ENCODE results near the gene SLC18A3. TPM values are rescaled to one million over a fixed set of nuclear protein-coding genes. Genes with fewer than 3 reads are reported as not detected.

Gene SLC18A3
- total and polyA plus RNA-seq, 5 donors from 2014 or later, result not detected

DNA sequence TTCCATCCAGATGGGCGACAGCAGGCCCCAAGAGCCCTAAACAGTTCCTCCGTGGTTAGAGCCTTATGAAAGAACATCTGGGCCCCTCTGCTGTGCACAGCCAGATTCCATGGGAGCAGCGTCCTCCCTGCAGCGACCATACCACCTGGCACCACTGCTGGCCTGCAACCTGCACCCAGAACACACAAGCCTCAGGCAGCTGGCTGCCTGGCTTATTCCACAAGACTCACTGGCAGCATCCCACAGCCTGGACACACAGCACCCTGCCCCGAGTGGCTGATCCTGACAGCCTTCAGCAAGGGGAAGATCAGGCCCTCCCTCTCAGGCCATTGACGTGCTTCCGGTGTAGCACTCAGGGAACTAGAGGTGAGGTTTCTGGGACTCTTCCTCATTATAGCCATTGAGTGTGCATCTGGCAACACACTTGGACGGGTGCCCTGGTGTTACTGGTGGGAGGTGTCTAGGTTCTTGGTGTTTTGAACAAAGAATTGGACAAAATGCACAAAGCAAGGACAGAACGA lies 37.5 kb upstream of the SLC18A3 start:
- H3K36me3 Mint-ChIP-seq, result no peaks in the 10 kb centered on the region
- H3K27ac Mint-ChIP-seq, result peak overlapping the region in 1 of 3 donors; percentile 39
- Histone ChIP-seq H3K9me3 (ENCODE audit: control insufficient read depth in 2 of 2, low read length in 2 of 2) (no peaks in the 10 kb centered on the region), H3K27me3 (ENCODE audit: control insufficient read depth, insufficient read depth, low read length) (no peaks in the 10 kb centered on the region), H3K36me3 (ENCODE audit: control insufficient read depth, insufficient read depth, low read length) (no peaks in the 10 kb centered on the region), H3K4me3 (ENCODE audit: low read depth, low read length) (no peak overlapping the region), H3K27ac (ENCODE audit: insufficient read depth, low read length, poor library complexity, severe bottlenecking) (no peak overlapping the region), H3K4me1 (ENCODE audit: control insufficient read depth, insufficient read depth, low read length, poor library complexity, severe bottlenecking) (no peaks in the 10 kb centered on the region)
- H3K4me1 Mint-ChIP-seq, result no peaks in the 10 kb centered on the region
- no peak for ATAC-seq (ENCODE audit: low read depth in 2 of 2)
- H3K9me3 Mint-ChIP-seq, result peaks cover 0 to 3% (median 0%) of the 10 kb centered on the region in 7 donors
- no peak overlapping the region for H3K4me3 Mint-ChIP-seq
- H3K27me3 Mint-ChIP-seq, result peaks cover 4% of the 10 kb centered on the region
- DNase-seq, result no peak

GRCh38 chr10:49575489-49576072 lies 34.5 kb upstream of the SLC18A3 start:
- Mint-ChIP-seq H3K36me3 (no peaks in the 10 kb centered on the region), H3K4me1 (no peaks in the 10 kb centered on the region), H3K27ac (no peak overlapping the region), H3K4me3 (peak overlapping the region in 1 of 4 donors; percentile 11), H3K9me3 (no peaks in the 10 kb centered on the region), H3K27me3 (peaks cover 4% of the 10 kb centered on the region)
- H3K9me3 ChIP-seq (ENCODE audit: control insufficient read depth in 2 of 2, low read length in 2 of 2), result no peaks in the 10 kb centered on the region
- no peak overlapping the region for H3K4me3 ChIP-seq (ENCODE audit: low read depth, low read length)
- ATAC-seq (ENCODE audit: low read depth in 2 of 2) (no peak), DNase-seq (no peak)
- H3K36me3 ChIP-seq (ENCODE audit: control insufficient read depth, insufficient read depth, low read length), result no peaks in the 10 kb centered on the region
- no peaks in the 10 kb centered on the region for H3K27me3 ChIP-seq (ENCODE audit: control insufficient read depth, insufficient read depth, low read length)
- no peak overlapping the region for H3K27ac ChIP-seq (ENCODE audit: insufficient read depth, low read length, poor library complexity, severe bottlenecking)
- no peaks in the 10 kb centered on the region for H3K4me1 ChIP-seq (ENCODE audit: control insufficient read depth, insufficient read depth, low read length, poor library complexity, severe bottlenecking)

- H3K9me3 ChIP-seq (ENCODE audit: control insufficient read depth in 2 of 2, low read length in 2 of 2), result no peaks in the 10 kb centered on the region
- H3K36me3 Mint-ChIP-seq, result no peaks in the 10 kb centered on the region
- DNase-seq (no peak), ATAC-seq (ENCODE audit: low read depth in 2 of 2) (no peak)
- no peaks in the 10 kb centered on the region for H3K36me3 ChIP-seq (ENCODE audit: control insufficient read depth, insufficient read depth, low read length)
- peaks cover 0 to 4% (median 1%) of the 10 kb centered on the region in 4 donors for H3K4me1 Mint-ChIP-seq
- H3K27me3 Mint-ChIP-seq, result peaks cover 4% of the 10 kb centered on the region
- H3K27ac ChIP-seq (ENCODE audit: insufficient read depth, low read length, poor library complexity, severe bottlenecking), result no peak overlapping the region
- H3K4me3 ChIP-seq (ENCODE audit: low read depth, low read length), result no peak overlapping the region
- no peaks in the 10 kb centered on the region for H3K27me3 ChIP-seq (ENCODE audit: control insufficient read depth, insufficient read depth, low read length)
- H3K27ac Mint-ChIP-seq, result no peak overlapping the region
- H3K4me1 ChIP-seq (ENCODE audit: control insufficient read depth, insufficient read depth, low read length, poor library complexity, severe bottlenecking), result no peaks in the 10 kb centered on the region
- H3K9me3 Mint-ChIP-seq, result no peaks in the 10 kb centered on the region
- no peak overlapping the region for H3K4me3 Mint-ChIP-seq
Observed at GRCh38 chr10:49577182-49577925, 32.8 kb upstream of the SLC18A3 start.

GRCh38 chr10:49578392-49578791 lies 31.7 kb upstream of the SLC18A3 start:
- DNase-seq, result no peak
- Mint-ChIP-seq H3K4me1 (peaks cover 0 to 4% (median 1%) of the 10 kb centered on the region in 4 donors), H3K36me3 (no peaks in the 10 kb centered on the region), H3K27ac (no peak overlapping the region), H3K27me3 (peaks cover 10% of the 10 kb centered on the region), H3K4me3 (no peak overlapping the region), H3K9me3 (no peaks in the 10 kb centered on the region)
- Histone ChIP-seq H3K4me3 (ENCODE audit: low read depth, low read length) (no peak overlapping the region), H3K4me1 (ENCODE audit: control insufficient read depth, insufficient read depth, low read length, poor library complexity, severe bottlenecking) (no peaks in the 10 kb centered on the region), H3K27me3 (ENCODE audit: control insufficient read depth, insufficient read depth, low read length) (peaks cover 3% of the 10 kb centered on the region), H3K27ac (ENCODE audit: insufficient read depth, low read length, poor library complexity, severe bottlenecking) (no peak overlapping the region), H3K36me3 (ENCODE audit: control insufficient read depth, insufficient read depth, low read length) (no peaks in the 10 kb centered on the region), H3K9me3 (ENCODE audit: control insufficient read depth in 2 of 2, low read length in 2 of 2) (no peaks in the 10 kb centered on the region)
- no peak for ATAC-seq (ENCODE audit: low read depth in 2 of 2)

- H3K4me3 ChIP-seq (ENCODE audit: low read depth, low read length), result no peak overlapping the region
- H3K4me1 ChIP-seq (ENCODE audit: control insufficient read depth, insufficient read depth, low read length, poor library complexity, severe bottlenecking), result no peaks in the 10 kb centered on the region
- Mint-ChIP-seq H3K36me3 (no peaks in the 10 kb centered on the region), H3K4me1 (peaks cover 0 to 4% (median 1%) of the 10 kb centered on the region in 4 donors), H3K4me3 (no peak overlapping the region), H3K27ac (no peak overlapping the region), H3K9me3 (no peaks in the 10 kb centered on the region), H3K27me3 (peaks cover 7% of the 10 kb centered on the region)
- H3K9me3 ChIP-seq (ENCODE audit: control insufficient read depth in 2 of 2, low read length in 2 of 2), result no peaks in the 10 kb centered on the region
- H3K36me3 ChIP-seq (ENCODE audit: control insufficient read depth, insufficient read depth, low read length), result no peaks in the 10 kb centered on the region
- DNase-seq (no peak), ATAC-seq (ENCODE audit: low read depth in 2 of 2) (no peak)
- H3K27ac ChIP-seq (ENCODE audit: insufficient read depth, low read length, poor library complexity, severe bottlenecking), result no peak overlapping the region
- peaks cover 3% of the 10 kb centered on the region for H3K27me3 ChIP-seq (ENCODE audit: control insufficient read depth, insufficient read depth, low read length)
Observed at GRCh38 chr10:49579621-49580020, 30.5 kb upstream of the SLC18A3 start.

- H3K27me3 ChIP-seq (ENCODE audit: control insufficient read depth, insufficient read depth, low read length), result peaks cover 3% of the 10 kb centered on the region
- Mint-ChIP-seq H3K27me3 (peaks cover 17% of the 10 kb centered on the region), H3K27ac (no peak overlapping the region), H3K4me3 (no peak overlapping the region), H3K9me3 (peaks cover 0 to 8% (median 0%) of the 10 kb centered on the region in 7 donors), H3K36me3 (no peaks in the 10 kb centered on the region), H3K4me1 (peaks cover 0 to 4% (median 1%) of the 10 kb centered on the region in 4 donors)
- no peak overlapping the region for H3K4me3 ChIP-seq (ENCODE audit: low read depth, low read length)
- DNase-seq (no peak), ATAC-seq (ENCODE audit: low read depth in 2 of 2) (no peak)
- H3K4me1 ChIP-seq (ENCODE audit: control insufficient read depth, insufficient read depth, low read length, poor library complexity, severe bottlenecking), result no peaks in the 10 kb centered on the region
- peaks cover 0 to 5% of the 10 kb centered on the region in 2 experiments for H3K9me3 ChIP-seq (ENCODE audit: control insufficient read depth in 2 of 2, low read length in 2 of 2)
- no peak overlapping the region for H3K27ac ChIP-seq (ENCODE audit: insufficient read depth, low read length, poor library complexity, severe bottlenecking)
- H3K36me3 ChIP-seq (ENCODE audit: control insufficient read depth, insufficient read depth, low read length), result no peaks in the 10 kb centered on the region
Observed at GRCh38 chr10:49585387-49585786, 24.7 kb upstream of the SLC18A3 start.

DNA sequence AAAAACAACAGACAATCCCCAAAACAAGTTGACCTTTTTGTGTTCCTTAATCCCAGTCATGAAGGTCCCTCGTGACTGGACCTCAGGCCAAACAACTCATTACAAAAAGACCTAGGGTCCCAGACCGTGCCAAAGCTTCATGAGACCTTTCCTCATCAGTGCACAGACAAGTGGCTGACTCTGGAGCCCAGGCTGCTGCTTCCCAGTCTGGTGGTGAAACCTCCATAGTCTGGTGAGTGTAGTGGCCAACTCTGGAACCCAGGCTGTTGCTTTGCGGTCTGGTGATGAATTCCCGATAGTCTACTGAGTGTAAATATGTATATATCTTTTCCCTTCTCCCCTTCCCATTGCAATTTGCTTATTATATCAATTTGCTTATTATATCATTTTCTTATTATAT lies 22.1 kb upstream of the SLC18A3 start:
- Mint-ChIP-seq H3K27ac (no peak overlapping the region), H3K4me1 (peaks cover 0 to 5% (median 0%) of the 10 kb centered on the region in 4 donors), H3K27me3 (peaks cover 16% of the 10 kb centered on the region), H3K4me3 (no peak overlapping the region), H3K9me3 (peaks cover 0 to 8% (median 2%) of the 10 kb centered on the region in 7 donors), H3K36me3 (no peaks in the 10 kb centered on the region)
- H3K36me3 ChIP-seq (ENCODE audit: control insufficient read depth, insufficient read depth, low read length), result no peaks in the 10 kb centered on the region
- no peaks in the 10 kb centered on the region for H3K27me3 ChIP-seq (ENCODE audit: control insufficient read depth, insufficient read depth, low read length)
- DNase-seq, result no peak
- peaks cover 0 to 5% of the 10 kb centered on the region in 2 experiments for H3K9me3 ChIP-seq (ENCODE audit: control insufficient read depth in 2 of 2, low read length in 2 of 2)
- H3K27ac ChIP-seq (ENCODE audit: insufficient read depth, low read length, poor library complexity, severe bottlenecking), result no peak overlapping the region
- H3K4me3 ChIP-seq (ENCODE audit: low read depth, low read length), result no peak overlapping the region
- no peaks in the 10 kb centered on the region for H3K4me1 ChIP-seq (ENCODE audit: control insufficient read depth, insufficient read depth, low read length, poor library complexity, severe bottlenecking)
- ATAC-seq (ENCODE audit: low read depth in 2 of 2), result no peak

Data from CD4-positive, CD25-positive, alpha-beta regulatory T cell (primary cell).